Sigmoid colon (tissue), 7 donors: ENCODE results near the gene NUDT9. TPM values are rescaled to one million over a fixed set of nuclear protein-coding genes. Genes with fewer than 3 reads are reported as not detected.
"Not testable (repeated sequence)": the region's sequence is repeated elsewhere in the genome, so short reads cannot be mapped to it uniquely, and the experiment has no call there.

Experiments
- DNase-seq: peaks from one replicate; pipeline ENCODE4 v3.0.0-alpha.2; 2019
- H3K27ac ChIP-seq, 4 donors: fragments of 200-600 bp; sonication (generic); one replicate each; pipeline ENCODE4 v1.5.1; 2016 to 2019; ENCODE audit warnings: mild to moderate bottlenecking in 1 of 4
- H3K27me3 ChIP-seq, 3 donors: fragments of 200-600 bp; sonication (generic); one replicate each; pipeline ENCODE4 v1.5.1; 2019; ENCODE audit warnings: mild to moderate bottlenecking in 1 of 3
- H3K36me3 ChIP-seq, 4 donors: fragments of 200-600 bp; sonication (generic); one replicate each; pipeline ENCODE4 v1.5.1; 2016 to 2019
- H3K4me1 ChIP-seq, 4 donors: fragments of 200-600 bp; sonication (generic); one replicate each; pipeline ENCODE4 v1.5.1; 2017 to 2019
- H3K4me3 ChIP-seq, 4 donors: fragments of 200-600 bp; sonication (generic); one replicate each; pipeline ENCODE4 v1.5.1; 2017 to 2019; ENCODE audit warnings: mild to moderate bottlenecking in 2 of 4, moderate library complexity in 1 of 4
- H3K9me3 ChIP-seq, 4 donors: fragments of 200-600 bp in 3 of 4; sonication (generic) in 3 of 4; one replicate each; pipeline versions ENCODE4 v1.5.1 to v1.6.1; 2013 to 2019
- EP300 ChIP-seq, 4 donors: sonication (generic); formaldehyde crosslinking; IDR thresholded peaks; one replicate each; pipeline ENCODE4 v1.6.1; 2017; ENCODE audit warnings: antibody characterized with exemption in 4 of 4
- POLR2A ChIP-seq, 2 donors: fragments of 450-650 bp; IDR thresholded peaks; one replicate each; pipeline ENCODE4 v1.6.1; 2016; ENCODE audit warnings: antibody characterized with exemption in 2 of 2, mild to moderate bottlenecking in 2 of 2, moderate library complexity in 2 of 2
- POLR2AphosphoS5 ChIP-seq, 4 donors: sonication (generic); formaldehyde crosslinking; IDR thresholded peaks; one replicate each; pipeline ENCODE4 v1.6.1; 2017; ENCODE audit warnings: antibody characterized with exemption in 4 of 4
- WGBS, 2 donors: extraction: QIAGEN DNeasy Blood & Tissue Kit; methylation state at CpG; one replicate each; pipeline ENCODE4 v1.1.7; 2013; 5-methylcytosine and 5-hydroxymethylcytosine counted together
- intact Hi-C: fragments of 100-400 bp; cut with DNase I; formaldehyde crosslinking; loops from one replicate; pipeline ENCODE4 v1.15.1; 2023
- polyA plus RNA-seq, 3 donors: library from polyadenylated mRNA; stranded (reverse); fragments of 200-250 nt; gene quantifications; one replicate each; pipeline ENCODE4 v1.2.3, GENCODE V29; 2013
- total RNA-seq, 4 donors: library from RNA; depleted of rRNA; stranded (reverse); fragments of >200 nt; gene quantifications; one replicate each; pipeline ENCODE4 v1.1.0, GENCODE V29; 2016
- TF ChIP-seq, protein P1 (sequence below), 4 experiments: fragments of 450-650 bp in 3 of 4; fragments of 200-600 bp in 1 of 4; IDR thresholded peaks; one replicate each; pipeline ENCODE4 v1.5.1; 2016 to 2019; ENCODE audit warnings: antibody characterized with exemption in 4 of 4, mild to moderate bottlenecking in 3 of 4, moderate library complexity in 2 of 4
- donor health status: healthy with polysubstance abuse.
- donor health status: Bipolar disorder and iron deficiency.
- donor health status: healthy.

NUDT9 gene
- total and polyA plus RNA-seq, 7 donors = 12.4 to 53.1 (median 25.2) TPM

DNA sequence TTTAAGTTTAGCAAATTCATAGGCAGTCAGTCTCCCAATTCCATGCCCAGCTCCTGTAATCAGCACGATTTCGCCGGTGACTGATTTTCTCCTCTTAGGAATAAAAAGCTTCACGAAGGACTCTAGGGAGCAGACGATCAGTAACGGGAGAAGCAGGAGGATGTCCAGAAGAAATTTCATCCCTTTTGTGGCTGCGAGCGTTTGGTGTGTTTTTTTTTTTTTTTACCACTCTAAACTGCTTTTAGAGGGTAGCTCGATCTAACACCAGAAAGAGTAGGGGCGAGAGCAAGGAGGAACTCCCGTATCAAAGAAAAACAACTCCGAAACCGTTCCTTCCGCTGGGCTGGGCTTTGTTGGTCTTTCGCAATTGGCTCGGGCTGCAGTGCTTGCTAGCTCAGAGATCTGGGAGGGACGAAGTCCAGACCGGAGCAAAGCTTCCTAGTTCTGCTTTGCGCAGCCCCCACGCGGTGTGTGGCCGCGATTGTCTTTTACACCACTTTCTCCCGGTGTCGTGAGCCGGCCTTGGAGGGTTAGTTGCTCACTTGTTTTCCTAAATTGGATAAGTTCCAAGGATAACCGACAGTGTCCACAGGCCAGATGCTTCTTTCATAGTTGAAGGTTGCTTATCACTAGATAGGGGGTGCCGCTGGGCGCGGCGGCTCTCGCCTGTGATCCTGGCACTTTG is 31.3 kb upstream of the NUDT9 start, which contains the start of gene HSD17B11:
Gene HSD17B11, minus strand, starts transcription at position 298 of the 685 bp plus-strand sequence. Its CDS starts 118 bp downstream, at position 180.
- WGBS, 2 donors = 0 to 1% methylated on average over 32 of the region's 32 CpGs
- no peaks in the 10 kb centered on the region for H3K9me3 ChIP-seq
- peaks cover 0 to 48% (median 25%) of the 10 kb centered on the region in 4 donors for H3K4me1 ChIP-seq
- intact Hi-C loops = loop anchor here (1.0 to 5.0 kb wide), 2 partner anchors 31 to 151 kb away; partner anchors contain the start of gene NUDT9
- H3K36me3 ChIP-seq = no peaks in the 10 kb centered on the region
- H3K4me3 ChIP-seq = peak within 1 kb of the TSS; percentile 41 to 73 (median 56)
- H3K27ac ChIP-seq = peak within 1 kb of the TSS; percentile 83 to 92 (median 89)
- H3K27me3 ChIP-seq = no peaks in the 10 kb centered on the region
- DNase-seq = peak; percentile 97
- peak; percentile 87 to 94 (median 90) for TF ChIP-seq POLR2AphosphoS5 (IDR thresholded peaks at IDR 0.05)
- peak; percentile 69 to 90 for TF ChIP-seq POLR2A (IDR thresholded peaks at IDR 0.05)
- TF ChIP-seq, protein P1, sequence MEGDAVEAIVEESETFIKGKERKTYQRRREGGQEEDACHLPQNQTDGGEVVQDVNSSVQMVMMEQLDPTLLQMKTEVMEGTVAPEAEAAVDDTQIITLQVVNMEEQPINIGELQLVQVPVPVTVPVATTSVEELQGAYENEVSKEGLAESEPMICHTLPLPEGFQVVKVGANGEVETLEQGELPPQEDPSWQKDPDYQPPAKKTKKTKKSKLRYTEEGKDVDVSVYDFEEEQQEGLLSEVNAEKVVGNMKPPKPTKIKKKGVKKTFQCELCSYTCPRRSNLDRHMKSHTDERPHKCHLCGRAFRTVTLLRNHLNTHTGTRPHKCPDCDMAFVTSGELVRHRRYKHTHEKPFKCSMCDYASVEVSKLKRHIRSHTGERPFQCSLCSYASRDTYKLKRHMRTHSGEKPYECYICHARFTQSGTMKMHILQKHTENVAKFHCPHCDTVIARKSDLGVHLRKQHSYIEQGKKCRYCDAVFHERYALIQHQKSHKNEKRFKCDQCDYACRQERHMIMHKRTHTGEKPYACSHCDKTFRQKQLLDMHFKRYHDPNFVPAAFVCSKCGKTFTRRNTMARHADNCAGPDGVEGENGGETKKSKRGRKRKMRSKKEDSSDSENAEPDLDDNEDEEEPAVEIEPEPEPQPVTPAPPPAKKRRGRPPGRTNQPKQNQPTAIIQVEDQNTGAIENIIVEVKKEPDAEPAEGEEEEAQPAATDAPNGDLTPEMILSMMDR (IDR thresholded peaks at IDR 0.05) = peak in 1 of 4 experiments; percentile 24
- no peak for TF ChIP-seq EP300 (IDR thresholded peaks at IDR 0.05)

DNA sequence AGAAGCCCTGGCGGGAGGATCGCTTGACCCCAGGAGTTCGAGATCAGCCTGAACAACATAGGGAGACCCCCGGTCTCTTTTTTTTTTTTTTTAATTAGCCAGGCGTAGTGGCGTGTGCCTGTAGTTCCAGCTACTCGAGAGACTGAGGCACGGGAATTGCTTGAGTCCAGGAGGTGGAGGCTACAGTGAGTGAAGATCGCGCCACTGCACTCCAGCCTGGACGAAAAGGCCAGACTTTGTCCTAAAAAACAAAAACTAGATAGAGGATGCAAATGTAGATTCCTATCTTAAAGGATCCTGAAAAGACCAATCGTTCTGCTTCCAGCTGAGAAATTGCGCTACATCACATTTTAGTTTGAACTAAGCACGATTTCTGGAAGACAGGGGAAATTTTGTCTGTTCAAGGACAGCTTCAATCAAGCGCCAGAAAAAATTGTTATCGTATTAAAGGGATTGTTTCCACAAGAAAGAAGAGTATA is 30.8 kb upstream of the NUDT9 start:
- Histone ChIP-seq H3K4me3 (peak overlapping the region; percentile 41 to 73 (median 56)), H3K4me1 (peaks cover 0 to 47% (median 25%) of the 10 kb centered on the region in 4 donors), H3K27ac (peak overlapping the region; percentile 83 to 92 (median 89)), H3K9me3 (no peaks in the 10 kb centered on the region), H3K36me3 (no peaks in the 10 kb centered on the region), H3K27me3 (no peaks in the 10 kb centered on the region)
- intact Hi-C loops = loop anchor here (1.0 to 5.0 kb wide), 2 partner anchors 31 to 151 kb away; partner anchors contain the start of gene NUDT9
- no peak for TF ChIP-seq POLR2AphosphoS5 (IDR thresholded peaks at IDR 0.05)
- TF ChIP-seq, protein P1 (IDR thresholded peaks at IDR 0.05) = no peak
- TF ChIP-seq POLR2A (IDR thresholded peaks at IDR 0.05) = no peak
- no peak for TF ChIP-seq EP300 (IDR thresholded peaks at IDR 0.05)
- DNase-seq = no peak
- 7 to 24% methylated on average over 16 of the region's 16 CpGs for WGBS, 2 donors

DNA sequence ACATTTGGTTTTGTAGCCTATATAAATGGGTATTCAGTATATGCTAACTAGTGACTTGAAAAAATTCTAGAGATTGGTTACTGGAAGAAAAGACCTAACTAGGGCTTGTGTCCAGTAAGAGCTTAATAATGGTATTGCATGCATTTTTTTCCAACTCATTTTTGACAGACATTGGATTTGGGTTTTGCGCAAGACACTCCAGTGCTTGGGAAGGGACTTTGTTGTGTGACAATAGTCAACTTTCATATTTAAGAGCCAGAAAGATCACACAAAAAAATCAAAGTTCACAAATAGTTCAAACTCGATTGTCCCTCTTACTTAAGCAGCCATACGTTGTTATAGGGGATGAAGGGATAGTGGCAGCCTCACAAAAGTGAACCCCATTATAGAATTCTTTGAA is 30.2 kb upstream of the NUDT9 start:
- peak overlapping the region; percentile 83 to 92 (median 89) for H3K27ac ChIP-seq
- no peaks in the 10 kb centered on the region for H3K9me3 ChIP-seq
- no peaks in the 10 kb centered on the region for H3K36me3 ChIP-seq
- WGBS, 2 donors = 76 to 77% methylated on average over 3 of the region's 3 CpGs
- peaks cover 0 to 41% (median 25%) of the 10 kb centered on the region in 4 donors for H3K4me1 ChIP-seq
- peak overlapping the region in 2 of 4 donors; percentile 51 to 61 for H3K4me3 ChIP-seq
- TF ChIP-seq POLR2A (IDR thresholded peaks at IDR 0.05) = no peak
- TF ChIP-seq EP300 (IDR thresholded peaks at IDR 0.05) = no peak
- TF ChIP-seq, protein P1 (IDR thresholded peaks at IDR 0.05) = no peak
- no peak for TF ChIP-seq POLR2AphosphoS5 (IDR thresholded peaks at IDR 0.05)
- DNase-seq = no peak
- no peaks in the 10 kb centered on the region for H3K27me3 ChIP-seq
- intact Hi-C loops = loop anchor here (5.0 kb wide), 1 partner anchor 150 kb away; no protein-coding TSS in a partner anchor

GRCh38 chr4:87395073-87395472 is 27.3 kb upstream of the NUDT9 start:
- H3K9me3 ChIP-seq, H3K4me3 ChIP-seq, H3K27ac ChIP-seq, DNase-seq, intact Hi-C loops, H3K27me3 ChIP-seq, H3K36me3 ChIP-seq: not testable (repeated sequence)
- H3K4me1 ChIP-seq = peaks cover 0 to 13% (median 4%) of the 10 kb centered on the region in 4 donors
- 88 to 94% methylated on average over 23 of the region's 23 CpGs for WGBS, 2 donors

DNA sequence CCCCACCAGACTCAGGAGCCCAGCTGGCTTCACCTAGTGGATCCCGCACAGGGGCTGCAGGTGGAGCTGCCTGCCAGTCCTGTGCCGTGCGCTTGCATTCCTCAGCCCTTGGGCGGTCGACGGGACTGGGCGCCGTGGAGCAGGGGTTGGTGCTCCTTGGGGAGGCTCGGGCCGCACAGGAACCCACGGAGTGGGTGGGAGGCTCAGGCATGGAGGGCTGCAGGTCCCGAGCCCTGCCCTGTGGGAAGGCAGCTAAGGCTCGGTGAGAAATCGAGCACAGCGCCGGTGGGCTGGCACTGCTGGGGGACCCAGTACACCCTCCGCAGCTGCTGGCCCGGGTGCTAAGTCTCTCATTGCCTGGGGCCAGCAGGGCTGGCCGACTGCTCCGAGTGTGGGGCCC is 26.5 kb upstream of the NUDT9 start:
- H3K27me3 ChIP-seq, H3K4me1 ChIP-seq, H3K9me3 ChIP-seq, H3K27ac ChIP-seq, H3K4me3 ChIP-seq, intact Hi-C loops, H3K36me3 ChIP-seq, DNase-seq: not testable (repeated sequence)
- WGBS, 2 donors = 96 to 97% methylated on average over 20 of the region's 20 CpGs
